GM06990 (cell line): ENCODE data around the gene ABHD8.

ENCODE experiments used
- DNase-seq: peaks from one replicate; pipeline ENCODE4 v3.0.0-alpha.2; 2011; ENCODE audit not compliant: insufficient read length; ENCODE audit errors: extremely low read depth
- H3K27me3 ChIP-seq: replicated peaks from 2 replicates; pipeline ENCODE4 v1.6.0; 2011; ENCODE audit warnings: low read length; ENCODE audit not compliant: control insufficient read depth, insufficient read depth
- H3K36me3 ChIP-seq: 2 replicates; pipeline ENCODE4 v1.5.1; 2011; ENCODE audit warnings: low read length; ENCODE audit not compliant: control insufficient read depth, insufficient read depth
- H3K4me3 ChIP-seq: replicated peaks from 2 replicates; pipeline ENCODE4 v1.5.1; 2011; ENCODE audit warnings: low read depth, mild to moderate bottlenecking, control low read depth, low read length
- CTCF ChIP-seq: IDR thresholded peaks from 2 replicates; pipeline ENCODE4 v1.5.1; 2011; ENCODE audit warnings: low read length, control low read depth, mild to moderate bottlenecking, inconsistent platforms; ENCODE audit not compliant: insufficient read depth, poor library complexity, severe bottlenecking

ABHD8 gene

DNA sequence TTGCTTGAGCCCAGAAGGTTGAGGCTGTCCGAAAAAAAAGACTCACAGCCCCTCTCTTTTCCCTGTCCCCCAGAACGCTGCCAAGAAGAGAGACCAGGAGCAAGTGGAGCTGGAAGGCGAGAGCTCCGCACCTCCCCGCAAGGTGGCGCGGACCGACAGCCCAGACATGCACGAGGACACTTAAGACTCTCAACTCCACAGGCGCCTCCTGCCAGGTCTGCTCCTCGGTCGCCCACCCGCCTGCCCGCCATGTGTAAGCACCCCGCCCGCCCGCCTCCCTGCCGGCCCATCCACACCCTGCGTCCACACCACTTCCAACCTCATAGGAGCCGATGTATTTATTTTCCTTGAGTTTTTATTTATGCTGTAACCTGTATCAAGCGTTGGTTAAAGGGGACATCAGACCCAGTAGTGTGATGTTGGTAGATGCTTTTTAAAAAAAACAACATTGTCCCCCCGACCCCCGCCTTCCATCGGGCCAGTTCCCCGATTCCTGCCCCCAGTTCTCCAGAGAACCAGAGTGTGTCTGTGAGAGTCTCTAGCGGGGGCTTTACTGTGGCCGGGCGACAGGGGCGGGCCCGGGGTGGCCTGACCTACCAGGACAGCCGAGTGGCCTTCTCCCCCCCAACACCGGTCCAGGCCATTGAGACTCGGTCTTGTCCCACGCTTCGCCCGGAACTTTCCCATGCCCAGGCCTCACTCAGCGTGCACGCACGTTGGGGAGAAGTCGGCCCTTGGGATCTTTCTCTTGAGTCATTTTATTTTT, 16.4 kb upstream of the ABHD8 start:
- Histone ChIP-seq H3K4me3 (no peak overlapping the region), H3K27me3 (no peaks in the 10 kb centered on the region), H3K36me3 (peaks cover 26% of the 10 kb centered on the region)
- TF ChIP-seq CTCF = no peak
- no peak for DNase-seq

DNA sequence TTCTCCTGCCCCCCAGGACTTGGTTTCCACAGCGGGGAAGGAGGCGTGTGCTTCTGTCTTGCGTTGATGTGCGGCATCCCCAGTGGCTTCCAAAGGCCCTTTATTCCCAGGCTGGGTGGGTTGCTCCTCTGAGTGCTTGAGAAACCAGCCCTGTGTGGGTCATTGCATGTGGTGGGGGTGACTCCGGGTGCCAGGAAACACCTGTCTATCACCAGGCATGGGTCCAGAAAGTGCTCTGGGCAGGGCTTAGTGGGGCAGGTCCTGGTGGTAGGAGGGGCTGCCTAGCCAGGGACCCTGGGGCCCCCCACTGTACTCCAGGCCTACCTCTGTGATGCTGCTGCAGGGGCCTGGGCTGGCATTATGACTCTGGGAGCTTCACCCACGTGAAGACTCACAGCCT, 15.7 kb upstream of the ABHD8 start:
- DNase-seq = no peak
- H3K36me3 ChIP-seq = peaks cover 33% of the 10 kb centered on the region

DNA sequence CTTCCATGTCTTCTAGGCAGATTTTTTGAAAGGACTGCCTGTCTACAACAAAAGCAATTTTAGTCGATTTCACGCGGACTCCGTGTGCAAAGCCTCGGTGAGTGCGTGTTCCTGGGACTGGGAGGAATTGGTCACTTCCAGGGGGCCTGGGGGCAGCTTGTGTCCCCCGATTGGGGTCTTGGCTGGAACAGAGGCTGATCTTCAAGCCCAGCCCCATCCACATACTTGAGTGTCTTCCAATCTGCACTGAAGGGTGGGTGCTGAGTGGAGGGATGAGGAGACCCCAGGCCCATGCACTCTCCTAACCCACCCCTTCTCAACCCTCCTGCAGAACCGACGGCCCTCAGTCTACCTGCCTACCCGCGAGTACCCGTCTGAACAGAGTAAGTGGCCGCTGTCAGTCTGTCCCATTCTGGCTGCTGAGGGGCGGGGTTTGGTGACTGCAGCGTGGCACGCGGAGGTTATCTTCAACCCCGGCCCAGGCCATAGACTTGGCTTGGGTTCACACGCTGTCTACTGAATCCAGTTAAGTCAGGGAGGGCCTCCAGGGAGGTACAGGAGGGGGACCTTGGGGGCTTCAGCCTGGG, 10.9 kb upstream of the ABHD8 start:
- TF ChIP-seq CTCF = no peak
- Histone ChIP-seq H3K4me3 (no peak overlapping the region), H3K36me3 (peaks cover 23% of the 10 kb centered on the region), H3K27me3 (no peaks in the 10 kb centered on the region)
- DNase-seq = no peak

More for the DNA sequence above, 15.7 kb upstream of the ABHD8 start:
- H3K4me3 ChIP-seq = no peak overlapping the region
- no peaks in the 10 kb centered on the region for H3K27me3 ChIP-seq
- no peak for TF ChIP-seq CTCF

DNA sequence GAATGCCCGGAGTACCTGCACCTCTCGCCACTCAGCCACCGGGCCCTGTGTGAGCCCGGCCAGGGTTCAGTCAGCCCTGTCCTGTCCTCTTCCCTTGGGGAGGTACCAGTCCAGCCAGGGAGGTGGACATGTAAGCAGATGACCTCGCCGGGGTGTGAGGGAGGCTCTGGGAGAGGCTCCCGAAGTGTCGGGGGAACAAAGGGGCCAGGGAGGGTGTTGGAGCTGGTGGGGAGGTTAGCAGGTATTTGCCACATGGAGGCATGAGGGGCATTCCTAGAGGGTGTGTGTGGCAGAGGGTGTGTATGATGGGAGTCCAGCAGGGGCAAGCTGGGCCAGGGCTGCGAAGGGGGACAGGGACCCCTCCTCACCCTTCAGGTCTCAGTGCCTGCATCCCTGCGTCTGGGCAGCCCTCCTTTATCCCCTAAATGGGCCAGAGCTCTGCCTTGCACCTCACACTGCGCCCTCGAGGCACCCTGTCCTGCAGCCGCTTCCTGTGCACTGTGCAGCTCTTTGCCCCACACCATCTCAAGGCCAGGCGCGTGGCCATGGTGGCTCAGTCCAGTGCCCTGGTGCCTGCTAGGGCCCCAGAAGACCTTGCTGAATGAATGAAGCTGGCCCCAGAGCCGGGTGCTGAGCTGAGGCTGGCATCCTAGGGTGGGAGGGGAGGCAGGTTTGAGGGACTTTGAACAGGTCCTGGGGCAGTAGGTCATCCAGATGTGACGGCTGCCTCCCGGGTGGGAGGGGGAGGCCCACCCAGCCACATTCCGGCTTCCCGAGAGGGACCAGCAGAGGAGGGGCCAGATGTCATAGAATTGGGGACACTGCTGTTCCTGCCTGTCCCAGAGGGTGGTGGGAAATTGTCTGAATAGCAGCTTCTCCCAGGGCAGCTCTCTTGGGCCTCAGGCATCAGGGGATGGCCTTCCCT, 9.2 kb upstream of the ABHD8 start:
- DNase-seq = no peak
- H3K36me3 ChIP-seq = peaks cover 21% of the 10 kb centered on the region
- H3K27me3 ChIP-seq = no peaks in the 10 kb centered on the region
- no peak for TF ChIP-seq CTCF
- H3K4me3 ChIP-seq = no peak overlapping the region

DNA sequence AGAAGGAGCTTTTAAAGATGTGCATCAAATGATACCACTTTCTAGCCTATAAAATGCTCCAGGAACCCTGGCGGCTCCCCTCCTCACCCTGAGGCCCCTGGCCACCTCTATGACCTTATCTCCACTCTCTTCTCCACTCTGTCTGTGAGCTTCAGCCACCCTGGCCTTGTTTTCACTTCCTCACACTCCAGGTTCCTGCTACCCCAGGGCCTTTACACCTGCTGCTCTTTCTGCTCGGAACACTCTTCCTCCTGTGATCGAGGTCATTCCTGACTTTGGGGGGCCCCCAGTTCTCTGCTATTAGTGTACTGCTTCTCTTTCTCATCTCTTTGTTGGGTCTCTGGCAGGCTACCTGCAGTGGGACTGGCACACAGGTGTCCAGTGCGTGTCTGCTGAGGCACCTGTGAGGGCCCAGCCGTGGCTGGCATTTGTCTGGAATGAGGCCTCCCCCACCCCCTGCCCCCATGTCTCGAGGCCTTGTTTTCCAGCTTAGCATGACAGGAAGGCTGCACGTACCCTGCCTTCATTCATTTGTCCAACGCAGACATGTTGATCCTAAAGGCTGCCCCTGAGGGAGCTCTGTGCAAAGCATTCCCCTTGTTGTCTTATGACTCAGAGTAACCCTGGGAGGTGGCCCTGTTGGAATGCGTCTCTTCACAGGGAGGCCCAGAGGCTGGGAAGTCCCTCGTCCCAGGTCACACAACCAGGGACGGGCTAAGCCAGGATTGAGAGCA, 8.4 kb upstream of the ABHD8 start:
- H3K36me3 ChIP-seq = peaks cover 21% of the 10 kb centered on the region
- no peak overlapping the region for H3K4me3 ChIP-seq
- TF ChIP-seq CTCF = no peak
- H3K27me3 ChIP-seq = no peaks in the 10 kb centered on the region
- no peak for DNase-seq
